Stimulated activated naive CD8-positive, alpha-beta T cell treated with anti-CD3 and anti-CD28 coated beads, Interleukin-15, Interleukin-2, amounts not matched to agents 100 ng/mL and 50 ng/mL, for 24 hours (primary cell): ENCODE results near the gene VILL.
A peak's percentile ranks its signal among the peaks of the same experiment; 100 is the strongest.
"Not testable (repeated sequence)": the region's sequence is repeated elsewhere in the genome, so short reads cannot be mapped to it uniquely, and the experiment has no call there.

Experiments
- H3K27ac Mint-ChIP-seq: one replicate; pipeline ENCODE4 v1.8.0; 2021; ENCODE audit warnings: mild to moderate bottlenecking, mixed read lengths
- H3K27me3 Mint-ChIP-seq: one replicate; pipeline ENCODE4 v1.8.0; 2021; ENCODE audit warnings: mixed read lengths
- H3K36me3 Mint-ChIP-seq: one replicate; pipeline ENCODE4 v1.8.0; 2021; ENCODE audit warnings: low read depth, mixed read lengths
- H3K4me1 Mint-ChIP-seq: one replicate; pipeline ENCODE4 v1.8.0; 2021; ENCODE audit warnings: low read depth, mixed read lengths
- H3K4me3 Mint-ChIP-seq: one replicate; pipeline ENCODE4 v1.8.0; 2021; ENCODE audit warnings: mild to moderate bottlenecking, mixed read lengths
- H3K9me3 Mint-ChIP-seq: one replicate; pipeline ENCODE4 v1.8.0; 2021; ENCODE audit warnings: mixed read lengths

VILL gene

DNA sequence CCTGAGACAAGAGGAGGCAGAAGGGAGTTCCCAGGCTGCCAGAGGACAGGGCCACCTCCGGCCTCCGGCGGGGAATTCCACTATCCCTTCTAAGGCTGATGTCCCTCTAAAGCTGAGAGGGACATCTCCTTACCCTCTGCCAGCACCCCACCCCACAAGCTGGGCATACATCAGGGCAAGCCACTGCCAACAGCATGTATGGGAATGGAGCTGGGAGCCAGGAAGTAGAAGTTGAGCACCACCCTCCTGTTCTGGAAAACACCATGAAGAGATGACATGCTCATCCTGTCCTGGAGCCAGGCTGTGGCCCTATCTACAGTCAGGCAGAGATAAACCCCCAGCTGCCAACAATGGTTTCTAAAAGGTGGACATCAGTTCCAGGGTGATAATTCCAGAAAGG is 31.7 kb downstream of the VILL start:
- Mint-ChIP-seq H3K27ac (no peak overlapping the region), H3K27me3 (no peaks in the 10 kb centered on the region), H3K4me3 (no peak overlapping the region), H3K4me1 (peaks cover 22% of the 10 kb centered on the region), H3K9me3 (no peaks in the 10 kb centered on the region), H3K36me3 (no peaks in the 10 kb centered on the region)

DNA sequence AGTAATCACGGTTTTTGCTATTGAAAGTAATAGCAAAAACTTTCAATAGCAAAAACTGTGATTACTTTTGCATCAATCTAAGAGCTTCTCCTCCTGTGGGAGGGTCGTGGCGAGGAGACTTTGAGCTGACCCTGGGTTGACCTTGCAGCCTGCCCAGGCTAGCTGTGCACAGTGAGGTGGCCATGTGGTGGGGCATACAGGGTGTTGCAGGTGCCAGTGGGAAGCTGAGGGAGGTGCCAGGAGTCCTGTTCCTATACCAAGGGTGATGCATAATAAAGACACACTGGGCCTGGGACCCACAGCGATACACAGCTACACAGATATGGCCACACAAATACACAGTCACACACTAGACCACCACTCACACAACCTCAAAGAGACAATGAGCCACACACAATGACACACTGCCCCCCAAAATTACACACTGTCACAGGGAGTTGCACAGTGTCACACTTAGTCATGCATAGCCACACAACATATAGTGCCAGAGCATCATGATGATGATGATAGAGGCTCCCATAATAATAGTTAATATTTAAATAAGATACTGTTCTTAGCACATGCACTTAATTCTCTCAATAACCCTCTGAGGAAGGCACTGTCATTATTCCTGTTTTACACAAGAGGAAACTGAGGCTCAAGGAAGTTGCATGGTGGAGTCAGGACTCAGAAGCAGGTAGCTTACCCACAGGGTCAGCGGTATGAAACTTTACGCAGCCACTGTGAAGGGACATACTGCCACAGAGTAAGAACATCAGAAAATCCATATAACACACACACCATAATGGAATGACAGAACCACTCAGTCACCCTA is 32.5 kb downstream of the VILL start:
- H3K27me3 Mint-ChIP-seq: no peaks in the 10 kb centered on the region
- H3K4me3 Mint-ChIP-seq: peak overlapping the region; percentile 91
- H3K9me3 Mint-ChIP-seq: no peaks in the 10 kb centered on the region
- peaks cover 22% of the 10 kb centered on the region for H3K4me1 Mint-ChIP-seq
- H3K36me3 Mint-ChIP-seq: no peaks in the 10 kb centered on the region
- H3K27ac Mint-ChIP-seq: no peak overlapping the region

DNA sequence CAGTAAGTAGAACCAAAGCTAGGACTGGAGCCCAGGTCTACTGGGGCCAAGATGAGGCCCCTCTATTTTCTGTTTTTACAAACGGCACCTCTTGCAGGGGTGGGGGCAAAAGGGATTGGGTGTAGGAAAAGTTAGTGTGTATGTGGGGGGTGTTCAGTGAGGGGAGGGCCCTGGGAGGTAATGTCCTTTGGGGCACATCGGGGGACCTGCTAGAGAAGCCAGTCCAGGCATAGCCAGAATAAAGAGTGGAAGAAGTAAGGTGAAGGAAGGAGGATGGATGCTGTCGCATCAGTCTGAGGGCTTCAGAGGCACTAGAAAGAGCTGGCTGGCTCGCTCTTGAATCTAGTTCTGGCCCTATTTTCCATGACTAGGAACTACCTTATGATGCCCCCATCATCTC is 36.3 kb downstream of the VILL start:
- peaks cover 6% of the 10 kb centered on the region for H3K27me3 Mint-ChIP-seq
- H3K9me3 Mint-ChIP-seq: no peaks in the 10 kb centered on the region
- no peak overlapping the region for H3K4me3 Mint-ChIP-seq
- no peaks in the 10 kb centered on the region for H3K36me3 Mint-ChIP-seq
- H3K4me1 Mint-ChIP-seq: peaks cover 36% of the 10 kb centered on the region
- H3K27ac Mint-ChIP-seq: no peak overlapping the region

DNA sequence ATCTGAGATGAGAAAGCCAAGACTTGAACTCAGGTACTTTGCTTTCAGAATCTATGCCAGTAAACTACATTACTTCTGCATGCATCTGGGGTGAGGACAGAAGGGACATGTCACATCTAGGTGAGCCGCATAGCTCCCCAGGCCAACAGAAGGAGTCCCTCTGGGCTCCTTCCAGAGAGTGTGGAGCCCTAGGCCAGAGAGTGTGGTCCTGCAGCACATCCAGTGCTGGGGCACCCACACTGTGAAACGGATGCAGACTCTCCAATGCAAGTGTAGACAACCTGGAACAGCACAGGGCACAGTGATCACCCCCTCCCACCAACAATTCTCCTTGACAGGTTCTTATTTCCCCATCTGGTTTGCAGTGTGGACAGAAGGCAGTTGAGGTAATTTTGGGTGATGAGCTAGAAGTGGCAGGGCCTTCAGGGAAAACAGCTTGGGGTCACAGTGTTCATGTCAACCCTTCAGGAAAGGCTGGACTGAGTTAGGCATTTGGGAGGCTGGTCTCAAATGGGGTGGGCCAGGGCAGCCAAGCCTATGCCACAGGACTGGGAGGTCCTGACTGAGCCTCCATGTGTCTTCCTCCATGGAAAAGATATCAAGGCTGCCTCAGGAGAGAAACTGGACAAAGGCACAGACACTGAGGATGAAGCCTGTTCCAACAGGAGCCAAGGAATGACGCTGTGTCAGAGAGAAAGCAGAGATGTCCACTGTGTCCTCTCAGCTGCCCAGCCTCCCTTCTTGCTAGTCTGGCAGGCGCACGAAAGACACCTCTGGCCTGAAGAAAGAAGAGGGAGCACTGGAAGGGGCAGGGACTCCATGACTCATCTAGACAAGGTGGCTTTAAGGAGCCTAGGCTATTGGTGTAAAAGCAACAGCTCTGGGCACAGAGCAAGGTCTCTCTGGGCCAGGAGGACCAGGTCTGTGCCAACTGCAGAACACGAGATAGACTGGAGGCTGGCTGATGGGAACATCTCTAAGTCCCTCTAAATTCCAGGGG is 37.2 kb downstream of the VILL start:
- Mint-ChIP-seq H3K27ac (no peak overlapping the region), H3K9me3 (no peaks in the 10 kb centered on the region), H3K4me1 (peaks cover 36% of the 10 kb centered on the region), H3K27me3 (peaks cover 11% of the 10 kb centered on the region), H3K36me3 (no peaks in the 10 kb centered on the region), H3K4me3 (peak overlapping the region; percentile 26)

DNA sequence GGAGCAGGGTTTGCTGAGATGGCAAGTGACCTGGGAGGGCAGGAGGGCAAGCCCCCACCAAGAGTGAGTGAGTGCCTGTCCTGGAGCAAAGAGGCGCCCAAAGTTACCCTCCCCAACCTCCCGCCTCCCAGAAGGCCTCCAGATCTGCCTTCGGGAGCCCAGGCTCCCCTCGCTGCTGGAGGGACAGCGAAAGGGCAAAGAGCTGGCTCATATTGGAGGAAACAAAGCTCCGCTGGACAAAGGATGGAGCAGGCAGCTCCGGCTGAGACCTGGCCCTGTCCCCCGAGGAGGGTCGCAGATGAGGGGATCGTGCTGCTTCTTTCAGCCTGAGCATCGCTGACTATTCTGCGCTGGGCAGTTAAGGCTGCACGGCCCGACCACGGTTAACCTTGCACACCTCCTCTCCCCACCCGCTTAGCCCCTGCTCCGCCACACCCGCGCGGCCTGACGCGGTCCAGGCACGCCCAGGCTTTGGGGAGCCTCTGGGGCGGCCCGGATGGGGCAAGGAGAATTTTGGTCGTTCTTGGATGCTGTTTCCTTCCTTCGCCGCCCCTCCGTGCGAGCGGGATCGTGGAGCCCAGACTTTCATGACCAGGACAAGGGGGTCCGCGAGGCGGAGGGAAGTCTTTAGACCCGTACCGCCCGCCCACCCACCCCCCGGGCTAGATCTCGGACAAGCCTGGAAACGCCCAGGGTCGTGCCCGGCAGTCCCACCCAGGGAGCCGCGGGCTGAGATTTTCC is 38.2 kb downstream of the VILL start:
- H3K27ac Mint-ChIP-seq: no peak overlapping the region
- peaks cover 30% of the 10 kb centered on the region for H3K4me1 Mint-ChIP-seq

DNA sequence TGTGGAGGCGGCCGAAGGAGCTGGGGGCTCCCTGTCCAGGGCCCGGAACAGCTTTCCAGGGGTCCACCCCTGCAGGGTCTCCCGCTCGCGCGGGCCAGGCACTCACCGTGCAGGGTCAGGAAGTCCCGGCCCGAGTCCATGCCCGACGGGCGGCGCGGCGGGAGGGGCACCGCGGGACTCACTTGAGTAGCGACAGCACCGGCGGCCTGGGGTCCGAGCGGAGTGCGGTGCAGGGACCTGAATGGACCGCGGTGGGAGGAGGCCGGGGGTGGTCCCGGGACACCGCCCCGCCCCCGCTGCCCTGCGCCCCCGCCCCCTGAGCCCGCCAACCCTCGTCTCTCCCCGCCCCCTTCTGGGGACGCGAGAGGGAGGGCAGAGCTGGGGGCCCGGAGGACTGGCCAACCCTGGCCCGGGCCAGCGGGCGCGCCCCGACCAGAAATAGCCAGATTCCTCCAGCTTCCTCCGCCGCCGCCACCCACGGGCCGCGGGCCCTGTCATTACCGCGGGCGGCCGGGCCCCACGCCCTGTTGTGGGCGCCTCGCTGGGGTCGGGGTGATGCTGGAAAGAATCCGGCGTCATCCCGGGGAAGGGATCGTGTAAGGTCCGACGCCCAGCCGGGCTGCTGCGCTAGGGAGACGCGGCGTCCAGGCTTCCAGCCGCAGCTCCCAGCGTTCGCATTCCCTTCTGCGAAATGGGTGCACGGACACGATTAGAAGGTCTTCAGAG is 39.0 kb downstream of the VILL start, which contains the start of gene PLCD1:
Gene PLCD1, minus strand, starts transcription at position 243 of the 726 bp plus-strand sequence. Its CDS starts 103 bp downstream, at position 140.
- peak within 1 kb of the TSS; percentile 53 for H3K4me3 Mint-ChIP-seq

More for the DNA sequence above, 38.2 kb downstream of the VILL start:
- Mint-ChIP-seq H3K9me3 (no peaks in the 10 kb centered on the region), H3K27me3 (peaks cover 14% of the 10 kb centered on the region), H3K36me3 (no peaks in the 10 kb centered on the region), H3K4me3 (peak overlapping the region; percentile 26)

DNA sequence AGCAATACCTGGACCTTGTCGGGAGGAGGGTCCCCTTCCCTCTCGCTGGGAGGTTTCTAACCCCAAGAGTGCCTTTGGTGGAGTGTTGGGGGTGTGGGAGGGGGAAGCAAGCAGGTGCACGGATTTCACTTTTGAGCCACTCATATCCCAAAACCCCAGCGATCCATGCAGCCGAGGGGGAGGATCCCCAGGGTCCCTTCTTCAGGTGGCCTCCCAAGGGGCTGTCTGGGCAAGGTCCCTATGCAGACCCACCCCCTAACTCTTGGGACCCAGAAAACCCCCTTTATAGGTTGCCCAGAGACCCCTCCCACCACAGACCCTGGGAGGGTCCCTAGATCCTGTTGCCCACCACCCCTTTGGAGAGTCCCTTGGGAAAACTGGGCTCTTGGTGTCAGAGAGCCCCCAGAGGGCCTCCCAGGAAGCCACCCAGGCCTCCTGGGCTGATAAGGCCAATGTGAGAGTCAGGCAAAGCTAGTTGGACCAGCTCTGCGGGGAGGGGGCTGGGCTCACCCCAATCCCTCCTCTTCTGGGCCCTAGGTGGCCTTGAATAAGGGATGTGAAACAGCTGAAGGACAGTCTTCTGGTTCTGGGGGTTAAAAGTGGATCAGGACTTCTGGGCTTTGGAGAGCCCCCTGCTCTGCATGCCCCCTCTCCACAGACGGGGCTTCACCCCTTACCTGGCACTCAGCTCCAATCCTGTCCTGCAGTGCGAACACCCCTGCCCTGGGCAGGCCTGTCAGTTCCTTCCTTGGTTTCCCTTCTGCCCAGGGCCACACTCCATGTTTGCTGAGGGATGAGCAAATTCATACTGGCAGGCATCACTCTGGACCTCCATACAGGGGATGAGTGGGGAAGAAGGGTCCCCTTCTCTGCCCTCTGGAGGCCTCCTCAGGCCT is 39.8 kb downstream of the VILL start:
- Mint-ChIP-seq H3K4me3 (peak overlapping the region; percentile 53), H3K27ac (no peak overlapping the region), H3K9me3 (no peaks in the 10 kb centered on the region), H3K36me3 (no peaks in the 10 kb centered on the region), H3K4me1 (peaks cover 20% of the 10 kb centered on the region), H3K27me3 (peaks cover 14% of the 10 kb centered on the region)

More for the DNA sequence above, 39.0 kb downstream of the VILL start, which contains the start of gene PLCD1:
- H3K4me1 Mint-ChIP-seq: peaks cover 27% of the 10 kb centered on the region
- no peaks in the 10 kb centered on the region for H3K36me3 Mint-ChIP-seq
- H3K27ac Mint-ChIP-seq: no peak within 1 kb of the TSS
- no peaks in the 10 kb centered on the region for H3K9me3 Mint-ChIP-seq
- peaks cover 14% of the 10 kb centered on the region for H3K27me3 Mint-ChIP-seq

DNA sequence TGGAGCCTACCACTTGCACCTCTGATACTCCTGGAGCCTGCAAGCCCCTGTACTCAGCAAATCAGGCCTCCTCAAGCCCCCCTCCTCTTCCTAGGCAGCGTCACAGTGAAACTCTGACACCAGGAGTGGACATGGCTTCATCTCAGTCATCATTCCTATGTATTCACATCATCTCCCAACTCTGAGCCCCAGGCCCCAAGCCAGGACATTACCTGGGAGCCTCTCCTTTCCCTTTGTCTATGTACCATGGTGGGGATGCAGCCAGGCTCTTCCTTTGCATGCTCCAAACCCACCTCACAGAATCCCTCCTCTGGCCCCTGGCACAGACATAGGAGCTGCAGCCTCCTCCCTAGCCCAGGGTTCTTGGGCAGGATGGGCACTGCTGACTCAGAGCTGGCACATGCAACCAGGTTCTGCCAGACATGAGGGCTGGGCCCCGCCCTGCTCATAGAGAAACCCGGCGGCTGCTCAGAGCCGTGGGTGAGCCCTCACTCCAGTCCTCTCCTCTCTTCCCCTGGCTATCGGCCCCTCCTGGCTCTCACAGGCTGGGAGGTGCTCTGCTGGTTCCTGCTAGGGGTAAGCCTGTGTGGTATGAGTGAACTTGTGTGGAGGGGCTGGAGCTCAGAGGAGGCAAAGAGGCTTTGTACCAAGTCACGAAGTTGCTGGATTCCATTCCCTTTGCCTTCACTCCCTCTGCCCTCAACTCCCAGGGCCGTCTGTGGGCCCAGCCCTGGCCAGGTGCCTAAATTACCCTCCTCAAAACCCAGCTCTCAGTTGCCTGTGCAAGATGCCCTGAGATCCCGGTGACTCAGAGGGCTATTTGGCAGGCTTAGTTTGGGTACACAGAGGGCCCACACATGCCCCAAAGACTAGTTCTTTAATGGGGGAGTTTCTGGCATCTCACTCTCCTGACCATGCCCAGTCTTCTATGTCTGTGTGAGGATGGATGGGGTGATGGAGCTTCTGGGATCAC is 40.7 kb downstream of the VILL start:
- Mint-ChIP-seq H3K4me1 (peaks cover 13% of the 10 kb centered on the region), H3K36me3 (no peaks in the 10 kb centered on the region), H3K9me3 (no peaks in the 10 kb centered on the region), H3K27ac (no peak overlapping the region), H3K4me3 (no peak overlapping the region), H3K27me3 (peaks cover 14% of the 10 kb centered on the region)

DNA sequence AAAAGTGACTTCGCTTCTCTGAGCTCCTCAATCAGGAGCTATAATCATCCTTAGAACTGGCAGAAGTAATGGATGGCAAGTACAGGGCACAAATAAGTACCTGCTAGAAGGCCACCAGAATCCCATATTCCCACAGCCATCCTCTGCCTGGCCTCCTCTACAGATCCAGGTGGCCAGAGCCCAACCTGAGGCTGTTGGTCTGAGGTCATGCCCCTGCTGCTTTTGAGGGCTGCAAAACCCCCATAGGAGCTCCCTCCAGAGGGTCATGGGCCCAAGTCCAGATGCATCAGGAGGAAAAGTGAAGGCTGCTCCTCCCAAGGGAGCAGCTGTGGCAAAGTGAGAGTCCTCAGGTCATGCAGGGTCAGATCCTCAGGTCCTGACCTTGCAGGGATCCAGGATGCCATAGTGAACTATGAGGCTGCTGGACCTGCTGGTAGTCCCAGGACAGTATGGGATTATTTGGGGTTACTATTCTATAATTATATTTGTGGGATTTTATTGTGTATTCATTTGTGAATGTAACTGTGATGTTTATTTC is 41.8 kb downstream of the VILL start:
- Mint-ChIP-seq H3K36me3 (no peaks in the 10 kb centered on the region), H3K27ac (no peak overlapping the region), H3K27me3 (peaks cover 14% of the 10 kb centered on the region), H3K9me3 (no peaks in the 10 kb centered on the region), H3K4me3 (no peak overlapping the region), H3K4me1 (peaks cover 13% of the 10 kb centered on the region)

DNA sequence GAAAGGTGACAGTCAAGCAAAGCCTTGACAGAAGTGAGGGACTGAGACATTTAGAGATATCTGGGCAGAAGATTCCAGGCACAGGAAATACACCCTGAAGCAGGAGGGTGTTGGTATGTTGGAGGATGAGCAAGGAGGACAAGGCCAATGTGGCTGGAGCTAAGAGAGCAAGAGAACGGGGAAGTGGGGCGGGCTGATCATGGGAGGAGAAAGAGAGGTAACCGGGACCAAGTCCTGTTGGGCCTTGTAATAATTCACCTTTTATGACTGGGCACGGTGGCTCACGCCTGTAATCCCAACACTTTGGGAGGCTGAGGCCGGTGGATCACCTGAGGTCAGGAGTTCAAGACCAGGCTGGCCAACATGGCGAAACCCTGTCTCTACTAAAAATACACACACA is 43.0 kb downstream of the VILL start:
- H3K9me3 Mint-ChIP-seq, H3K4me3 Mint-ChIP-seq, H3K36me3 Mint-ChIP-seq, H3K27me3 Mint-ChIP-seq, H3K27ac Mint-ChIP-seq: not testable (repeated sequence)
- H3K4me1 Mint-ChIP-seq: peaks cover 18% of the 10 kb centered on the region

DNA sequence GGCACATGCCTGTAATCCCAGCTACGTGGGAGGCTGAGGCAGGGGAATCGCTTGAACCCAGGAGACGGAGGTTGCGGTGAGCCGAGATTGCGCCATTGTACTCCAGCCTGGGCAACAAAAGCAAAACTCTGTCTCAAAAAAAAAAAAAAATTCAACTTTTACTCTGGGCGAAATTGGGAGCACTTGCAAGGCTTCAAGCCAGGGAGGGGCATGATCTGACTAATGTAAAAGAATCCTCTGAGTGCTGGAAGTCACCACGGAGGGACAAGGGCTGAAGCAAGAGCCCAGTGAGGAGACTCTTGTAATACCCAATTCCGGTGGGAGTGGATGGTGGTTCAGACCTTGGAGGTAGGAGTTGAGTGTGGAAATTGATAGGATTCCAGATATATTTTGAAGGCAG is 43.7 kb downstream of the VILL start:
- not testable (repeated sequence) for H3K36me3 Mint-ChIP-seq, H3K4me3 Mint-ChIP-seq, H3K27ac Mint-ChIP-seq, H3K9me3 Mint-ChIP-seq, H3K27me3 Mint-ChIP-seq
- H3K4me1 Mint-ChIP-seq: peaks cover 24% of the 10 kb centered on the region

DNA sequence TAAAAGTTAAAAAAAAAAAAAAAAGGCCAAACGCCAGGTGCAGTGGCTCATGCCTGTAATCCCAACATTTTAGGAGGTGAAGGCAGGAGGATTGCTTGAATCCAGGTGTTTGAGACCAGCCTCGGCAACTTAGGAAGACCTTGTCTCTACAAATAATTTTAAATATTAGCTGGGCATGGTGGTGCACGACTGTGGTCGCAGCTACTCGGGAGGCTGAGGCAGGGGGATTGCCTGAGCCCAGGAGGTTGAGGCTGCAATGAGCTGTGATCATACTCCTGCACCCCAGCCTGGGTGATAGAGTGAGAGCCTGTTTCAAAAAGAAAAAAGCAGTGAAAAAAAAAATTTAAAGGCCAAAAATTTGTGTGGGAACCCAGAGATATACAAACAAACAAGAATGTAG is 45.7 kb downstream of the VILL start:
- Mint-ChIP-seq H3K27ac (no peak overlapping the region), H3K4me1 (peaks cover 28% of the 10 kb centered on the region), H3K9me3 (peaks cover 8% of the 10 kb centered on the region), H3K36me3 (peaks cover 4% of the 10 kb centered on the region), H3K27me3 (peaks cover 9% of the 10 kb centered on the region), H3K4me3 (no peak overlapping the region)
